ENCODE data around the gene DDX47. TPM values are rescaled to one million over a fixed set of nuclear protein-coding genes. Genes with fewer than 3 reads are reported as not detected.

The DDX47 gene
- total and polyA plus RNA-seq, 4 donors: 20.2 to 37.2 (median 25.9) TPM

DNA sequence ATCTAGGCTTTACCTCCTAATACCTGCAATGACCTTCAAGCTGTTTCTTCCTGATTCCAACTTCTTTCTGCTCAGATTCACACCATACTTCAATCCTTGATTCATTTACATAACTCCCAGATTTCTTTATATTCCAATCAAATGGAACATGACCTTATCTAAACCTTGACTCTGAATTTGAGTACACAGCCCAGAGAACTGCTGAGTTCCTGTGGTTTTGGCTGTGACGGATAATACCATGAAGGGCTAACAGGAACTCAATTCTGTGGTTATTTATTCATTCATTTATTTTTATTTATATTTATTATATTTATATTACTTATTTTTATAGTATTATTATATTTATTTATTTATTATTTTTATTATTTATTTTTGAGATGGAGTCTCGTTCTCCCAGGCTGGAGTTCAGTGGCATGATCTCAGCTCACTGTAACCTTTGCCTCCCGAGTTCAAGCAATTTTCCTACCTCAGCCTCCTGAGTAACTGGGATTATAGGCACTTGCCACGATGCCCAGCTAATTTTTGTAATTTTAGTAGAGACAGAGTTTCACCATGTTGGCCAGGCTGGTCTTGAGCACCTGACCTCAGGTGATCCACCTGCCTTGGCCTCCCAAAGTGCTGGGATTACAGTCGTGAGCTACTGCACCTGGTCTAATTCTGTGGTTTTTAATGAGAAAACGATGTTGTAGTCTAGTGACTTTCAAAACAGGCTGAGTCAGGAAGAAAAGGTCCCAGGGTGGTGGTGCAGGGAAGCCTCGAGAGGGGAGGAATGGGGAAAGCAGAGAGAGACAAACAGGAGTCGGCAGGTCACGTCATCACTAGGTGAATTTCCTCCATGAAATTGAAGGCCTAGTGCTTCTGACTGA is 16.0 kb upstream of the DDX47 start:
- H3K27me3 ChIP-seq (ENCODE audit: control insufficient read depth in 4 of 4, insufficient read depth in 4 of 4, low read length in 3 of 4): no peaks in the 10 kb centered on the region
- 93% methylated on average over 9 of the region's 9 CpGs for WGBS
- H3K36me3 ChIP-seq (ENCODE audit: control insufficient read depth in 4 of 4, insufficient read depth in 3 of 4, low read depth in 1 of 4, low read length in 3 of 4): no peaks in the 10 kb centered on the region
- no peaks in the 10 kb centered on the region for H3K9me3 ChIP-seq (ENCODE audit: control insufficient read depth in 4 of 4, low read length in 3 of 4)
- no peak for DNase-seq (ENCODE audit: low spot score)
- no peak overlapping the region for H3K4me3 ChIP-seq (ENCODE audit: low read depth in 1 of 3, low read length in 3 of 3)
- no peak overlapping the region for H3K9ac ChIP-seq (ENCODE audit: low read depth in 1 of 2, low read length in 2 of 2)
- peaks cover 0 to under 1% (median under 1%) of the 10 kb centered on the region in 4 donors for H3K4me1 ChIP-seq (ENCODE audit: control insufficient read depth in 4 of 4, insufficient read depth in 4 of 4, low read length in 3 of 4)
- no peak overlapping the region for H3K27ac ChIP-seq (ENCODE audit: low read depth in 1 of 2, low read length in 2 of 2)
- TF ChIP-seq RAD21 (IDR thresholded peaks at IDR 0.05) (no peak), RXRA (IDR thresholded peaks at IDR 0.05) (no peak), SP1 (IDR thresholded peaks at IDR 0.05) (no peak), CTCF (IDR thresholded peaks at IDR 0.05; ENCODE audit: low read depth, low read length, missing input control) (no peak), GABPA (IDR thresholded peaks at IDR 0.05 in 1 of 2, conservative IDR thresholded peaks at IDR 0.05 in 1 of 2) (no peak), HNF4G (IDR thresholded peaks at IDR 0.05) (no peak)

GRCh38 chr12:12797794-12798152 is 15.4 kb upstream of the DDX47 start:
- H3K9ac ChIP-seq (ENCODE audit: low read depth in 1 of 2, low read length in 2 of 2): no peak overlapping the region
- no peak overlapping the region for H3K27ac ChIP-seq (ENCODE audit: low read depth in 1 of 2, low read length in 2 of 2)
- 92% methylated on average over 3 of the region's 3 CpGs for WGBS
- H3K9me3 ChIP-seq (ENCODE audit: control insufficient read depth in 4 of 4, low read length in 3 of 4): no peaks in the 10 kb centered on the region
- no peak overlapping the region for H3K4me3 ChIP-seq (ENCODE audit: low read depth in 1 of 3, low read length in 3 of 3)
- TF ChIP-seq HNF4G (IDR thresholded peaks at IDR 0.05) (no peak), RAD21 (IDR thresholded peaks at IDR 0.05) (no peak), JUND (IDR thresholded peaks at IDR 0.05) (no peak), SP1 (IDR thresholded peaks at IDR 0.05) (no peak), FOXA1 (IDR thresholded peaks at IDR 0.05) (no peak), YY1 (IDR thresholded peaks at IDR 0.05) (no peak), ATF3 (IDR thresholded peaks at IDR 0.05) (no peak), CTCF (IDR thresholded peaks at IDR 0.05; ENCODE audit: low read depth, low read length, missing input control) (no peak), HNF4A (conservative IDR thresholded peaks at IDR 0.05) (no peak), TAF1 (conservative IDR thresholded peaks at IDR 0.05) (no peak), NR2F2 (IDR thresholded peaks at IDR 0.05) (no peak), RXRA (IDR thresholded peaks at IDR 0.05) (no peak), ZBTB33 (IDR thresholded peaks at IDR 0.05) (no peak), MAX (IDR thresholded peaks at IDR 0.05) (no peak), EGR1 (IDR thresholded peaks at IDR 0.05; ENCODE audit: low read depth in 2 of 2) (no peak), FOXA2 (IDR thresholded peaks at IDR 0.05) (no peak), GABPA (IDR thresholded peaks at IDR 0.05 in 1 of 2, conservative IDR thresholded peaks at IDR 0.05 in 1 of 2) (no peak)
- TF ChIP-seq, protein P1, sequence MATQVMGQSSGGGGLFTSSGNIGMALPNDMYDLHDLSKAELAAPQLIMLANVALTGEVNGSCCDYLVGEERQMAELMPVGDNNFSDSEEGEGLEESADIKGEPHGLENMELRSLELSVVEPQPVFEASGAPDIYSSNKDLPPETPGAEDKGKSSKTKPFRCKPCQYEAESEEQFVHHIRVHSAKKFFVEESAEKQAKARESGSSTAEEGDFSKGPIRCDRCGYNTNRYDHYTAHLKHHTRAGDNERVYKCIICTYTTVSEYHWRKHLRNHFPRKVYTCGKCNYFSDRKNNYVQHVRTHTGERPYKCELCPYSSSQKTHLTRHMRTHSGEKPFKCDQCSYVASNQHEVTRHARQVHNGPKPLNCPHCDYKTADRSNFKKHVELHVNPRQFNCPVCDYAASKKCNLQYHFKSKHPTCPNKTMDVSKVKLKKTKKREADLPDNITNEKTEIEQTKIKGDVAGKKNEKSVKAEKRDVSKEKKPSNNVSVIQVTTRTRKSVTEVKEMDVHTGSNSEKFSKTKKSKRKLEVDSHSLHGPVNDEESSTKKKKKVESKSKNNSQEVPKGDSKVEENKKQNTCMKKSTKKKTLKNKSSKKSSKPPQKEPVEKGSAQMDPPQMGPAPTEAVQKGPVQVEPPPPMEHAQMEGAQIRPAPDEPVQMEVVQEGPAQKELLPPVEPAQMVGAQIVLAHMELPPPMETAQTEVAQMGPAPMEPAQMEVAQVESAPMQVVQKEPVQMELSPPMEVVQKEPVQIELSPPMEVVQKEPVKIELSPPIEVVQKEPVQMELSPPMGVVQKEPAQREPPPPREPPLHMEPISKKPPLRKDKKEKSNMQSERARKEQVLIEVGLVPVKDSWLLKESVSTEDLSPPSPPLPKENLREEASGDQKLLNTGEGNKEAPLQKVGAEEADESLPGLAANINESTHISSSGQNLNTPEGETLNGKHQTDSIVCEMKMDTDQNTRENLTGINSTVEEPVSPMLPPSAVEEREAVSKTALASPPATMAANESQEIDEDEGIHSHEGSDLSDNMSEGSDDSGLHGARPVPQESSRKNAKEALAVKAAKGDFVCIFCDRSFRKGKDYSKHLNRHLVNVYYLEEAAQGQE (IDR thresholded peaks at IDR 0.05): no peak
- H3K4me1 ChIP-seq (ENCODE audit: control insufficient read depth in 4 of 4, insufficient read depth in 4 of 4, low read length in 3 of 4): no peaks in the 10 kb centered on the region
- DNase-seq (ENCODE audit: low spot score): no peak
- no peaks in the 10 kb centered on the region for H3K36me3 ChIP-seq (ENCODE audit: control insufficient read depth in 4 of 4, insufficient read depth in 3 of 4, low read depth in 1 of 4, low read length in 3 of 4)
- H3K27me3 ChIP-seq (ENCODE audit: control insufficient read depth in 4 of 4, insufficient read depth in 4 of 4, low read length in 3 of 4): no peaks in the 10 kb centered on the region
